ENCODE data around the gene ZFYVE28. TPM values are rescaled to one million over a fixed set of nuclear protein-coding genes. Genes with fewer than 3 reads are reported as not detected.

The ZFYVE28 gene
- total and polyA plus RNA-seq, 9 donors, result 1.3 to 12.1 (median 8.6) TPM

- no peak overlapping the region for H3K27ac ChIP-seq
- peak in 1 of 5 donors; percentile 11 for DNase-seq
- TF ChIP-seq CTCF (IDR thresholded peaks at IDR 0.05) (no peak), POLR2A (IDR thresholded peaks at IDR 0.05) (no peak), EP300 (IDR thresholded peaks at IDR 0.05) (no peak)
- no peaks in the 10 kb centered on the region for H3K9me3 ChIP-seq
- no peaks in the 10 kb centered on the region for H3K4me1 ChIP-seq (ENCODE audit: insufficient read depth)
- WGBS, 3 donors, result 82 to 98% (median 97%) methylated on average over 2 of the region's 2 CpGs
- H3K4me3 ChIP-seq, result no peak overlapping the region
- H3K36me3 ChIP-seq, result no peaks in the 10 kb centered on the region
- intact Hi-C loops (cut with DNase I), result no loop called here
- no peaks in the 10 kb centered on the region for H3K27me3 ChIP-seq
Observed at GRCh38 chr4:2343476-2343875, 75.0 kb downstream of the ZFYVE28 start.

DNA sequence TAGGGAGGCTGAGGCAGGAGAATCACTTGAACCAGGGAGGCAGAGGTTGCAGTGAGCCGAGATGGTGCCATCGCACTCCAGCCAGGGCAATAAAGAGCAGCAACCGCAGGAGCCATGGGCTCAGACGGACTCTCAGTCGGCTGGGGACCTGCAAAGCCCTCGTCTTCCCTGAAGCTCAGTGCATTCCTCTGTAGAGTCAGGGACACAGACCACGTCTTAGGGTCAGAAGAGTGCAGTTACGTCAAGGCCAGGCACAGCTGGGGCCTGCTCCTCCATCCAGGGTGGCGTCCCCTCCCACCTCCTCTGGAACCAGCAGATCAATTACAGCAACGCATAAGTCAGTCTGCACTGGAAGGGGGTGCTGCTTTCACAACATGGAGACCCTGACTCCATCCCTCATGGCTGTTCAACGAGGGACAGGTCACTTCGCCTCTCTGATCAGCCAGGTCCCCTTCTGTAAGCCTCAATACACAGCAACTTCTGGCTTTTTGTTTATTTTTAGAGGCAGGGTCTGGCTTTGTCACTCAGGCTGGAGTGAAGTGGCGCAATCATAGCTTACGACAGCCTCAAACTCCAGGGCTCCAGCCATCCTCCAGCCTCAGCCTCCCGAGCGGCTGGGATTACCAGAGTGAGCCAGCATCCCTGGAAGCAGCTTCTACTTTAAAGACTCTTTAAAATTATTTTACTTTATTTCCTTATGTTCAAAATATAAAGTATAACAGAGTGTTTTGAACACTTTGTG, 76.4 kb downstream of the ZFYVE28 start:
- intact Hi-C loops (cut with DNase I), result no loop called here
- WGBS, 3 donors, result 80 to 87% (median 86%) methylated on average over 16 of the region's 16 CpGs
- no peak overlapping the region for H3K27ac ChIP-seq
- no peak overlapping the region for H3K4me3 ChIP-seq
- DNase-seq, result peak in 1 of 5 donors; percentile 17
- H3K9me3 ChIP-seq, result no peaks in the 10 kb centered on the region
- H3K4me1 ChIP-seq (ENCODE audit: insufficient read depth), result no peaks in the 10 kb centered on the region
- TF ChIP-seq CTCF (IDR thresholded peaks at IDR 0.05), result no peak
- TF ChIP-seq POLR2A (IDR thresholded peaks at IDR 0.05), result no peak
- TF ChIP-seq EP300 (IDR thresholded peaks at IDR 0.05), result no peak
- H3K36me3 ChIP-seq, result no peaks in the 10 kb centered on the region
- H3K27me3 ChIP-seq, result no peaks in the 10 kb centered on the region

DNA sequence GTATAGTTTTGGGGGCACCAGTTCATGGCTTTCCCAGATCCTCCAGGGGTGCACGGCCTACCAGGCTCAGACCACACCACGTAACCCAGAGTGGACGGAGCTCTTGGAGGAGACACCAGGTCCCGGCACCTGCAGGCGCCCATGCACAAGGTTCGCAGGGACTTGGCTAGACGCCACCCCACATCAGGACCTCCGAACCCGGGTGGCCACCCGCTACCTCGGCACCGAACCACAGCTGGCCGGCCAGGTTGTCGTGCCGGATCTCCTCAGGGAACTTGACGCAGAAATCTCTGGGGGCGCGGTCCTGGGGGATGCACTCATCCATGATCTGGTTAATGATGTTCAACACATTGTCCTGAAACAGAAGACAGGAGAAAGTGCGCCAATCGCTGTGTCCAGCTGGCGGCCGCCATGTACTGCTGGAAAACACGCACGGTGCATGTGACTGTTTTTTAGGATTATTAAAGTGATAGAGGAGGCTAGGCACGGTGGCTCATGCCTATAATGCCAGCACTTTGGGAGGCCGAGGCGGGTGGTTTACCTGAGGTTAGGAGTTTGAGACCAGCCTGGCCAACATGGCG, 77.1 kb downstream of the ZFYVE28 start:
- no peaks in the 10 kb centered on the region for H3K4me1 ChIP-seq (ENCODE audit: insufficient read depth)
- no peaks in the 10 kb centered on the region for H3K9me3 ChIP-seq
- H3K27me3 ChIP-seq, result no peaks in the 10 kb centered on the region
- TF ChIP-seq POLR2A (IDR thresholded peaks at IDR 0.05) (no peak), CTCF (IDR thresholded peaks at IDR 0.05) (no peak), EP300 (IDR thresholded peaks at IDR 0.05) (no peak)
- no peaks in the 10 kb centered on the region for H3K36me3 ChIP-seq
- no peak overlapping the region for H3K27ac ChIP-seq
- intact Hi-C loops (cut with DNase I), result no loop called here
- DNase-seq, result peak in 2 of 5 donors; percentile 4 to 34
- H3K4me3 ChIP-seq, result no peak overlapping the region
- WGBS, 3 donors, result 94% methylated on average over 28 of the region's 28 CpGs

GRCh38 chr4:2340272-2341061, 78.0 kb downstream of the ZFYVE28 start:
- Histone ChIP-seq H3K4me1 (ENCODE audit: insufficient read depth) (no peaks in the 10 kb centered on the region), H3K27me3 (no peaks in the 10 kb centered on the region), H3K36me3 (no peaks in the 10 kb centered on the region), H3K4me3 (no peak overlapping the region), H3K9me3 (no peaks in the 10 kb centered on the region), H3K27ac (no peak overlapping the region)
- 94 to 96% (median 95%) methylated on average over 27 of the region's 27 CpGs for WGBS, 3 donors
- peak in 1 of 5 donors; percentile 19 for DNase-seq
- intact Hi-C loops (cut with DNase I), result no loop called here
- TF ChIP-seq CTCF (IDR thresholded peaks at IDR 0.05) (no peak), POLR2A (IDR thresholded peaks at IDR 0.05) (no peak), EP300 (IDR thresholded peaks at IDR 0.05) (no peak)

Measured in ovary (tissue), 9 donors.